WERI-Rb-1 (cell line): ENCODE results near the gene EPN3.

Source experiments
- DNase-seq: peaks from one replicate; pipeline ENCODE4 v3.0.0-alpha.2; 2020
- H3K27ac ChIP-seq: fragments of 250-450 bp; sonication (Bioruptor Pico); 2 replicates; pipeline ENCODE4 v1.5.1; 2020; ENCODE audit warnings: mild to moderate bottlenecking, moderate library complexity
- H3K27me3 ChIP-seq: fragments of 250-450 bp; sonication (Bioruptor Pico); 2 replicates; pipeline ENCODE4 v1.5.1; 2021; ENCODE audit warnings: mild to moderate bottlenecking, low read depth, moderate library complexity; ENCODE audit not compliant: insufficient read depth, severe bottlenecking
- H3K36me3 ChIP-seq: fragments of 250-450 bp; sonication (Bioruptor Pico); 2 replicates; pipeline ENCODE4 v1.5.1; 2020; ENCODE audit warnings: mild to moderate bottlenecking, moderate library complexity
- H3K4me3 ChIP-seq: 2 replicates; pipeline ENCODE4 v1.5.1; 2011; ENCODE audit warnings: low read depth, mild to moderate bottlenecking, control low read depth, low read length
- H3K9me3 ChIP-seq: fragments of 250-450 bp; sonication (Bioruptor Pico); 2 replicates; pipeline ENCODE4 v1.5.1; 2021; ENCODE audit warnings: mild to moderate bottlenecking, moderate library complexity; ENCODE audit not compliant: severe bottlenecking
- TF ChIP-seq, protein P1 (sequence below): IDR thresholded peaks from 2 replicates; pipeline ENCODE4 v1.5.1; 2011; ENCODE audit warnings: low read depth, mild to moderate bottlenecking, control low read depth, inconsistent platforms, low read length

Gene EPN3

DNA sequence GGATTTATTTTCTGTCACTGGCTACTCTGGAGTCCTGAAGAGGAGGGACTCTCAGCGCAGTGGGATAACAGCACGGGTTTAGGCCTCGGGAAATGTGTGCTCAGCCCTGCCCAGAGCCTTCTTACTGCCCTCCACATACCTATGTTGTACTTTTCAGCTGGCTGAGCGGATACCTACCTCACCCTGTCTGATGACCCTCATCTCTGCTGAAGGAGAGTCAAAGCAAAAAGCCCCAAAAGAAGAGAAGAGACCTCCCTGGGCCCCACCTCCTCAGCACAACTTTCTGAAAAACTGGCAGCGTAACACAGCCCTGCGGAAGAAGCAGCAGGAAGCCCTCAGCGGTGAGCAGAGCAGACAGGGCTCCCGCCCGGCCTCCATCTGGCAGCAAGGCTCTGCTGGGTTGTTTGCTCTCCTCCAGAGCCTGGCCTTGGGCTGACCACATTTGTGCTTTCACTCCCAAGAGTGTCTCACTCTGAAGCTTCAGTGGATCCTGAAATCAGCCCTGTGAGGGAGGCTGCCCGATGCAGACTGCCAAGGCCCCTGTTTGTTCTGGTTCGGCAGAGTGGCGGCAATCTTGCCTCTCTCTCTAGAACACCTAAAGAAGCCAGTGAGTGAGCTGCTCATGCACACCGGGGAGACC is 14.0 kb upstream of the EPN3 start:
- H3K9me3 ChIP-seq: no peaks in the 10 kb centered on the region
- peak overlapping the region; percentile 28; the same call in 1 of the 2 replicates for H3K27ac ChIP-seq
- H3K36me3 ChIP-seq: no peaks in the 10 kb centered on the region
- TF ChIP-seq, protein P1, sequence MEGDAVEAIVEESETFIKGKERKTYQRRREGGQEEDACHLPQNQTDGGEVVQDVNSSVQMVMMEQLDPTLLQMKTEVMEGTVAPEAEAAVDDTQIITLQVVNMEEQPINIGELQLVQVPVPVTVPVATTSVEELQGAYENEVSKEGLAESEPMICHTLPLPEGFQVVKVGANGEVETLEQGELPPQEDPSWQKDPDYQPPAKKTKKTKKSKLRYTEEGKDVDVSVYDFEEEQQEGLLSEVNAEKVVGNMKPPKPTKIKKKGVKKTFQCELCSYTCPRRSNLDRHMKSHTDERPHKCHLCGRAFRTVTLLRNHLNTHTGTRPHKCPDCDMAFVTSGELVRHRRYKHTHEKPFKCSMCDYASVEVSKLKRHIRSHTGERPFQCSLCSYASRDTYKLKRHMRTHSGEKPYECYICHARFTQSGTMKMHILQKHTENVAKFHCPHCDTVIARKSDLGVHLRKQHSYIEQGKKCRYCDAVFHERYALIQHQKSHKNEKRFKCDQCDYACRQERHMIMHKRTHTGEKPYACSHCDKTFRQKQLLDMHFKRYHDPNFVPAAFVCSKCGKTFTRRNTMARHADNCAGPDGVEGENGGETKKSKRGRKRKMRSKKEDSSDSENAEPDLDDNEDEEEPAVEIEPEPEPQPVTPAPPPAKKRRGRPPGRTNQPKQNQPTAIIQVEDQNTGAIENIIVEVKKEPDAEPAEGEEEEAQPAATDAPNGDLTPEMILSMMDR: no peak
- DNase-seq: no peak
- H3K27me3 ChIP-seq: no peaks in the 10 kb centered on the region
- H3K4me3 ChIP-seq: no peak overlapping the region

DNA sequence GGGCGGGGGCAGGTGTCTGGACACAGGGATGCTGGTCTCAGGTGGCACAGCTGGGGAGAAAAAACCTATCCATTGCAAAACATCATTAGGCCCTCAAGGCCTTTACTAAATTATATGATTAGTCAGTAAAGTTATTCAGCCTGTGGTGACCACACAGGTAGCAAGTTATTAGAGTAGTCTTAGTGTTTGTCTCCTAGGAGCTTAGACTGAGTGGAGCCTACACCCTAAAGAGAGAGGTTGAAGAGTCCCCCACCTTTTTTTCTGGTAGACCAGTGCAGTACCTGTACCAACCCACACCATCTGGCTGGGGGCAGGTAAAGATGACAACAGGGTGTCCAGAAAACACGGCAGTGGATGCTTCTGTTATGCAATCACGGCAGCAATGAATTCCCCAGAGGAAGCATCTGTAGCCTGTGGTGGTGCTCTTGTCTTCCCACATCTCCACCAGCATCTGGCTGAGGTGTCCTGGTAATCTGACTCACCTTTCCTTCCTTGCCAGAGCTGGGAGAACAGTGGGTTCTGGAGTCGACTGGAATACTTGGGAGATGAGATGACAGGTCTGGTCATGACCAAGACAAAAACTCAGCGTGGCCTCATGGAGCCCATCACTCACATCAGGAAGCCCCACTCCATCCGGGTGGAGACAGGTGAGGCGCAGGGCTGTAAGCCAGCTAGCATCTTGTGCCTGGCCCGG is 13.2 kb upstream of the EPN3 start:
- Histone ChIP-seq H3K27me3 (no peaks in the 10 kb centered on the region), H3K9me3 (no peaks in the 10 kb centered on the region), H3K4me3 (no peak overlapping the region), H3K27ac (no peak overlapping the region), H3K36me3 (no peaks in the 10 kb centered on the region)
- TF ChIP-seq, protein P1: no peak
- DNase-seq: no peak

DNA sequence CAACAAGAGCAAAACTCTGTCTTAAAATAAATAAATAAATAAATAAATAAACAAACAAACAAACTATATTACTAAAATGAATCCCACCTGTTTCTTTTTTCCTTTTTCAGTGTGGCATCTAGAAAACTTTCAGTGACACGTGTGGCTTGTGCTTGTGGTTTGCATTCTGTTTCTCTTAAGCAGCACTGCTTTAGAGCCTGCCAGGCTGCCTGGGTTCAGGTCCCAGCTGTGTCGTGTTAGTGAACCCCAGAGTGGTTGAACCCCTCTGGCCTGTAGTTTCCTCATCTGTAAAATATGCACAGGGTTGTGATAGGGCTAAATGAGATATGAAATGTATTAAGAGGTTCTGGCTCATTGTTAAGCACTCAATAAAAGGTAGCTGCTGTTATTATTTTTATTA is 12.1 kb upstream of the EPN3 start:
- H3K36me3 ChIP-seq: no peaks in the 10 kb centered on the region
- no peak for DNase-seq
- H3K9me3 ChIP-seq: no peaks in the 10 kb centered on the region
- H3K27ac ChIP-seq: no peak overlapping the region
- no peak overlapping the region for H3K4me3 ChIP-seq
- TF ChIP-seq, protein P1: no peak
- no peaks in the 10 kb centered on the region for H3K27me3 ChIP-seq

DNA sequence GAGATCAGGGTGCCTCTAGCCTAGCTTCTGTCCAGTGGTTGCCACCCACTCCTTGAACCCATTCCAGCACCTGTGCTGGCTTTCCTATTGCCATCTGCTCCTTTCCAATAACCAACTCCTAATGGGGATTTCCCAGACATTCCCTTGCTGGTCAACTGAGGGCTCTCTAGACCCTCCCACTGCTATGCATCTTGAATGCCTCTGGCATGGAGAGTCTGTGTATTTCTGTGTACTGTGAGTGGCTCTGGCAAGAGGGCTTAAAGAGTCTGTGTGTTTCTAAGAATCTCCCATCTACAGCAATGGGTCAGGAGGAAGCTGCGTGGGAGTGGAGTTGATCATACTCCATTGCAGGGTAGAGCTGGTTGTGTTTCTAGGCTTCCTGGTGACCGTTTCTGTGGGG is 11.0 kb upstream of the EPN3 start:
- H3K27ac ChIP-seq: no peak overlapping the region
- no peak for DNase-seq
- H3K4me3 ChIP-seq: no peak overlapping the region
- H3K9me3 ChIP-seq: no peaks in the 10 kb centered on the region
- H3K27me3 ChIP-seq: no peaks in the 10 kb centered on the region
- no peaks in the 10 kb centered on the region for H3K36me3 ChIP-seq
- TF ChIP-seq, protein P1: no peak

DNA sequence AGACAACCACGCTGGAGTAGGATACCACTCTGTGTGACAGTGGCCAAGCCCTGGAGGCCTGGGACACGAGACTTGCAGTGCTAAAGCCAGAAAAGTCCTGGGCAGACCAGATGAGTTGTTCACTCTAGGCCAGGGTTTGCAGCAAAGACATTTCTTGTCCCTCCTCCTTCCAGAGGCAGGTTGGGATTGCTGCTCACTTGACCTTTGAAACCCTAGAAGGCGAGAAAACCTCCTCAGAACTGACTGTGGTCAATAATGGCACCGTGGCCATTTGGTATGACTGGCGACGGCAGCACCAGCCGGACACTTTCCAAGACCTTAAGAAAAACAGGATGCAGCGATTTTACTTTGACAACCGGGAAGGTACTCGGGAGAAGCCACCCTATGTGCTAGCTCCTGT is 9.8 kb upstream of the EPN3 start:
- Histone ChIP-seq H3K27me3 (no peaks in the 10 kb centered on the region), H3K4me3 (no peak overlapping the region), H3K36me3 (no peaks in the 10 kb centered on the region), H3K9me3 (no peaks in the 10 kb centered on the region), H3K27ac (no peak overlapping the region)
- TF ChIP-seq, protein P1: no peak
- DNase-seq: no peak
